Activated T-helper 2 cell treated with anti-CD3 and anti-CD28 coated beads, Interferon-gamma antibody, Interleukin-2, Interleukin-4, amounts not matched to agents 10 μg/mL and 5 μg/mL and 100 μg/mL, durations not matched to agents 14 hours and 24 hours and 36 hours (primary cell): Measurements from ENCODE around the gene RAB15. TPM values are rescaled to one million over a fixed set of nuclear protein-coding genes. Genes with fewer than 3 reads are reported as not detected.

Experiments used
- DNase-seq: peaks from one replicate; pipeline ENCODE4 v3.0.0; 2021; ENCODE audit warnings: low spot score
- H3K27ac Mint-ChIP-seq: one replicate; pipeline ENCODE4 v1.8.0; 2021; ENCODE audit warnings: mixed read lengths
- H3K27me3 Mint-ChIP-seq: one replicate; pipeline ENCODE4 v1.8.0; 2021; ENCODE audit warnings: low read depth, mixed read lengths
- H3K36me3 Mint-ChIP-seq: one replicate; pipeline ENCODE4 v1.8.0; 2021; ENCODE audit warnings: low read depth, mixed read lengths
- H3K4me1 Mint-ChIP-seq: one replicate; pipeline ENCODE4 v1.8.0; 2021; ENCODE audit warnings: low read depth, mixed read lengths
- H3K4me3 Mint-ChIP-seq: one replicate; pipeline ENCODE4 v1.8.0; 2021; ENCODE audit warnings: low read depth, mild to moderate bottlenecking, moderate library complexity, mixed read lengths
- H3K9me3 Mint-ChIP-seq: one replicate; pipeline ENCODE4 v1.8.0; 2021; ENCODE audit warnings: mixed read lengths
- intact Hi-C: fragments of 100-400 bp; cut with micrococcal nuclease; formaldehyde crosslinking; loops from one replicate; pipeline ENCODE4 v1.15.1; 2023
- total RNA-seq: library from RNA; stranded (reverse); gene quantifications from 2 replicates; pipeline ENCODE4 v1.2.3, GENCODE V29; 2022

Gene RAB15
- total RNA-seq, 1 donor from 2014 or later = 4.7 TPM

DNA sequence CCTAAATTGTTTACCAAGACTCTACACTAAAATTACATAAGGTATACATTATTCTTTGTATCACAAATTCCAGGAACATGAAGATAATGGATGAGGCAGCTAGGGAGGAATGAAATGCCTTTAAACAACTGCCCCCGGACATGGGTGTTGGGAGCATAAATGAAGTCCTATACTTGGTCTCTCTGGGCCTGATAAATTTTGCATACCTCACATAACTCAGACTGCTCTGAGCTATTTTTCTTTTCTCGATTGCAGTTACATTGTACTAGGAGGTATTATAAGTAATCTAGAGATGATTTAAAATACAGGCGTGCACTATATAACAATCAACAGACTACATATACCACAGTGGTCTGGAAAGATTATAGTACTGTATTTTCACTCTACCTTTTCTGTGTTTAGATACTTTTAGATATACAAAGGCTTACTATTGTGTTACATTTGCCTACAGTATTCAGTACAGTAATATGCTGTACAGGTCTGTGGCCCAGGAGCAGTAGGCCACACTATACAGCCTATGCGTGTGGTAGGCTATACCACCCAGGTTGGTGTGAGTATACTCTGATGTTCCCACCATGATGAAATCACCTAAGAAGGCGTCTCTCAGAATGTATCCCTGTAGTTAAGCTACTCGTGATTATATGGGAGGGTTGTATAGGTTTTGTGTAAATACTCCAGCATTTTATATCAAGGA is 28.9 kb upstream of the RAB15 start:
- intact Hi-C loops = no loop called here
- peaks cover 8% of the 10 kb centered on the region for H3K36me3 Mint-ChIP-seq
- peaks cover 46% of the 10 kb centered on the region for H3K4me1 Mint-ChIP-seq
- H3K27ac Mint-ChIP-seq = no peak overlapping the region
- H3K9me3 Mint-ChIP-seq = no peaks in the 10 kb centered on the region
- no peaks in the 10 kb centered on the region for H3K27me3 Mint-ChIP-seq
- no peak overlapping the region for H3K4me3 Mint-ChIP-seq
- DNase-seq = no peak

DNA sequence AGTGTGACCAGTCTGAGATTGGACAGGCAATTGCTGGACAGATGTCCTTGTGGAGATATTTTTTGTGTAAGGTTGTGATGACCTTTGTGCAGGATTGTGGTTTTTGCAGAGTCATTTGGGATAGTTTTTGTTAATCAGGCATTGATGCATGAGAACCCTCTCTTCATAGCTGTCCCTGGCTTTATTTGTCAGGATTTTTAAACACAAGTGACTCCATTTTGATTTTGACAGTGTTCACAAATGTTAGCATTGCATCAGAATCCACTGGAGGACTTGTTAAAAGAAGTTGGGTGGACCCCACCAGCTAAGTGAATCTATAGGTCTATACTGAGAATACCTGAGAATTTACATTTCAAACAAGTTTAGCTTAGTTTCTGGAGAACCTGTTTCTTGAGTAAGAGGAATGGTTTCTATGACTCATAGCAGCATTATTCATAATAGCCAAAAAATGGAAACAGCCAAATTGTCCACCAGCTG is 26.4 kb upstream of the RAB15 start:
- H3K9me3 Mint-ChIP-seq = no peaks in the 10 kb centered on the region
- H3K36me3 Mint-ChIP-seq = peaks cover 1% of the 10 kb centered on the region
- peaks cover 37% of the 10 kb centered on the region for H3K4me1 Mint-ChIP-seq
- H3K27ac Mint-ChIP-seq = no peak overlapping the region
- no peak for DNase-seq
- no peaks in the 10 kb centered on the region for H3K27me3 Mint-ChIP-seq
- H3K4me3 Mint-ChIP-seq = no peak overlapping the region
- intact Hi-C loops = no loop called here

DNA sequence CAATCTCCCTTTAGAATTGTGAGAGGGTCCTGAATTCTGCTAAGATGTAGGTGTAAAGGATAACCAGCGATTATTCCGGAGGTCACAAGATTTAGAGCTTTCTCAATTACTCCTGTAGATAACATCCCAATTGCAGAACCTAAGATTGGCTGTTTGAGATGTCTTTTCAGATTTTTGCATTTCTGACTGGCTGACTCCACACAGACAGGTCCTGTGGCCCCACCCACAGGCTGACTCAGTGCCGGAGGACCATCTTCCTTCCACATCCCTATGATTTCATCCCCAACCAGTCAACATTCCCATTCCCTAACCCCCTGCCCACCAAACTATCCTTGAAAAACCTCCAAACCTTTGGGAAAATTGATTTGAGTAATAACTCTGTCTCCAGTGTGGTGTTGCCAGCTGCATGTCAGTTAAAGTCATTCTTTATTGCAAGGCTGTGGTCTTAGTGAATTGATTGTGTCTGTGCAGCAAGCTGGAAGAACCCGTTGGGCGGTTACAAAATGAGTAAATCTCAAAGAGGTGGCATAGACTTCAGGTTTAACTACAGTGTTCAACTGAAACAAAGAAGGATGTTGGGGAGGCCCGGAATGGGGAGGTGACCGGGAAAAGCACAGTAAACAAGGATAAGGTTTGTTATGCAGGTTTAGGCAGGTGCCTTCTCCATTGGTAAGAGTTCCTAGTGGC is 25.1 kb upstream of the RAB15 start:
- Mint-ChIP-seq H3K4me3 (no peak overlapping the region), H3K36me3 (peaks cover 7% of the 10 kb centered on the region), H3K27ac (peak overlapping the region; percentile 53), H3K9me3 (no peaks in the 10 kb centered on the region), H3K4me1 (peaks cover 30% of the 10 kb centered on the region), H3K27me3 (no peaks in the 10 kb centered on the region)
- intact Hi-C loops = no loop called here
- no peak for DNase-seq

DNA sequence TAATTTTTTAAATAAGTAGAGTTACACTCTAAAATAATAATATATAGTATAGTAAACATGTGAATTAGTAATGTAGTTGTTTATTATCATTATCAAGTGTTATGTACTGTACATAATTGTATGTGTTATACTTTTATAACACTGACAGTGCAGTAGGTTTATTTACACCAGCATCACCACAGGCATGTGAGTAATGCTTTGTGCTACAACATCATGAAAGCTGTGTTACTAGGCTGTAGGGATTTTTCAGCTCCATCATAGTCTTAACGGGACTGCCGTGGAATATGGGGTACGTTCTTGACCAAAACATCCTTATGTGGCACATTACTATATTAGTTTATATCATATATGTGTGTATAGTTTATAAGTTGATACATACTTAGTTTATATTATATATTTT is 23.2 kb upstream of the RAB15 start:
- peaks cover 36% of the 10 kb centered on the region for H3K4me1 Mint-ChIP-seq
- H3K27me3 Mint-ChIP-seq = no peaks in the 10 kb centered on the region
- intact Hi-C loops = no loop called here

DNA sequence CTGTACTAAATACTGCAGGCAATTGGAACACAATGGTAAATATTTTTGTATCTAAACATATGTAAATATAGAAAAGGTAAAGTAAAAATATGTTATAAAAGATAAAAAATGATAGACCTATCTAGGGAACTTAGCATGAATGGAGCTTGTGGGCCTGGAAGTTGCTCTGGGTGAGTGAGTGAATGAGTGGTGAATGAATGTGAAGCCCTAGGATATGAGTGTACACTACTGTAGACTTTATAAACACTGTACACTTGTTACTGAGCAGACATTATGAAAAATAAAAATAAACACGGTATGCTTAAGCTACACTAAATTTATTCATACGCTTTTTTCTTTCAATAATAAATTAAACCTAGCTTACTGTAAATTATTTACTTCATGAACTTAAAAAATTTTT is 22.4 kb upstream of the RAB15 start:
- intact Hi-C loops = no loop called here
- H3K4me3 Mint-ChIP-seq = no peak overlapping the region
- H3K9me3 Mint-ChIP-seq = no peaks in the 10 kb centered on the region
- H3K4me1 Mint-ChIP-seq = peaks cover 41% of the 10 kb centered on the region
- H3K36me3 Mint-ChIP-seq = peaks cover 18% of the 10 kb centered on the region
- DNase-seq = no peak
- H3K27me3 Mint-ChIP-seq = no peaks in the 10 kb centered on the region
- H3K27ac Mint-ChIP-seq = no peak overlapping the region

More for the DNA sequence above, 23.2 kb upstream of the RAB15 start:
- no peak overlapping the region for H3K4me3 Mint-ChIP-seq
- peaks cover 12% of the 10 kb centered on the region for H3K36me3 Mint-ChIP-seq
- no peaks in the 10 kb centered on the region for H3K9me3 Mint-ChIP-seq
- no peak for DNase-seq
- no peak overlapping the region for H3K27ac Mint-ChIP-seq

DNA sequence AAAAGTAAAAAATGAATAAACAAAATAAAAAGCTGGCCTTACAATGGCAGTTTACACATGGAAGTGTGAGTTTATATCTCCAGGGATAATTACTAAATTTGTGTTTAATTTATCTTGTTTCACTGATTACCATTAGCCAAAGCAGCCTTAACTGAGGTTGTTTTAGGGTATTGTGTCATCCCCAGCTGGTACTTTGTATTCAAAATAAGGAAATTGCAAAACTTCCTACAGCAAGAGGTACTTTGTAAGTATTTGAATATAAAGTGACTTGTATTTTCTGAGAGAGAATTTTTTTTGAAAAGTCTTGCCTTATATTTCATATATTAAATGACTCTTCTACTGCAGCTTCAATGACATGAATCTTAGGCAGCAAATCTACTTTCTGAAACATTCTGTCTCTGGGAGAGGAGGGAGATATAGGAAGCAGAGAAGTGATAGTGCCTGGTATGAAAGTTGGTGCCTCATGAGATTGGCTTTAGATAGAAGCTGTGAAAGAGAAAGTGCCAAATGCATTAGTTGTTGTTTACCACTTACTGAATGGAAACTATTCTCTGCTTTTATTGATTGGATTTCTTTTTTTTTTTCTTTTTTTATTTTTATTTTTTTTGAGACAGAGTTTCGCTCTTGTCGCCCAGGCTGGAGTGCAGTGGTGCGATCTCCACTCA is 21.3 kb upstream of the RAB15 start:
- no peaks in the 10 kb centered on the region for H3K27me3 Mint-ChIP-seq
- peaks cover 42% of the 10 kb centered on the region for H3K4me1 Mint-ChIP-seq
- H3K36me3 Mint-ChIP-seq = peaks cover 24% of the 10 kb centered on the region
- H3K9me3 Mint-ChIP-seq = no peaks in the 10 kb centered on the region
- no peak overlapping the region for H3K4me3 Mint-ChIP-seq
- intact Hi-C loops = no loop called here
- DNase-seq = no peak
- no peak overlapping the region for H3K27ac Mint-ChIP-seq

DNA sequence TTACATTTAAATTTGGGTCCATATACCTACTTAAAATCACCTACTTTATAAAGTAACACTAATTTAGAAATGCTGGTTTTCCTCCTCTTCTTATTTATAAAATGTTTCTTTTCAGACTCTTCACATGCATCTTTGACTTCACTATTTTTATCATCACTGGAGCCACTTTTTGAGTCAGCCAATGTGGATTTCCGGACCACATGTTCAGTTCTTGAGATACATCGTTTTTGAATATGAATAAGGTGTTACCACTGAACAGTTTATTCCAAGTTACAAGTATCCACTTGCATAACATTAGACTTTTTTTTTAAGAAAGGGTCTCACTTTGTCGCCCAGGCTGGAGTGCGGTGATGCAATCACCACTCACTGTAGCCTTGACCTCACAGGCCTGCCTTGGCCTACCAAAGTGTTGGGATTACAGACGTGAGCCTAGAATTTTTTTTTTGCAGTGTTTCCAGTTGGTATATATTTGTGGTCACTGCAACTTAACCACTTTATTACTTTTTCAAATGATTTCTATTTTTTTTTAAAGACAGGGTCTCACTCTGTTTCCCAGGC is 20.3 kb upstream of the RAB15 start:
- no peaks in the 10 kb centered on the region for H3K9me3 Mint-ChIP-seq
- H3K27me3 Mint-ChIP-seq = no peaks in the 10 kb centered on the region
- H3K27ac Mint-ChIP-seq = no peak overlapping the region
- intact Hi-C loops = no loop called here
- H3K36me3 Mint-ChIP-seq = peaks cover 24% of the 10 kb centered on the region
- H3K4me3 Mint-ChIP-seq = no peak overlapping the region
- no peak for DNase-seq
- H3K4me1 Mint-ChIP-seq = peaks cover 35% of the 10 kb centered on the region

DNA sequence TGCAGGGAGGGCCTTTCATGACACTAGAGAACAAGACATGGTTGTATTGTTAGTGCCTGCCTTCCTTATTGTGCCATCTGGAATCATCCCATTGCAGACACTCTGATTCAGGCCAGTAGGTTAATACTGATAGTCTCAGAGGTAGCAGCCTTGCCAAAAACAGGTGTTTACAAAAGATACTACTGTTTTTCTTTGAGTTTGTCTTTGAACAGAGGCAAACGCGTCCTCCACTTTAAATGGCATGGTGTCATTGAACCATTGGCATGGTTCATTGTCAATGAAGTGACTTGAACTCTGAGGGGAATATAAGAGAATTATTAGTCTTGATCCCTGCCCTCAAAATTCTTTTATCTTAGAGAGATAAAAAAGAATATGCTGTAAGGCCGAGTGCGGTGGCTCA is 18.8 kb upstream of the RAB15 start:
- H3K4me3 Mint-ChIP-seq = no peak overlapping the region
- H3K9me3 Mint-ChIP-seq = no peaks in the 10 kb centered on the region
- no peak overlapping the region for H3K27ac Mint-ChIP-seq
- no peak for DNase-seq
- peaks cover 3% of the 10 kb centered on the region for H3K27me3 Mint-ChIP-seq
- H3K36me3 Mint-ChIP-seq = peaks cover 24% of the 10 kb centered on the region
- peaks cover 34% of the 10 kb centered on the region for H3K4me1 Mint-ChIP-seq
- intact Hi-C loops = no loop called here

DNA sequence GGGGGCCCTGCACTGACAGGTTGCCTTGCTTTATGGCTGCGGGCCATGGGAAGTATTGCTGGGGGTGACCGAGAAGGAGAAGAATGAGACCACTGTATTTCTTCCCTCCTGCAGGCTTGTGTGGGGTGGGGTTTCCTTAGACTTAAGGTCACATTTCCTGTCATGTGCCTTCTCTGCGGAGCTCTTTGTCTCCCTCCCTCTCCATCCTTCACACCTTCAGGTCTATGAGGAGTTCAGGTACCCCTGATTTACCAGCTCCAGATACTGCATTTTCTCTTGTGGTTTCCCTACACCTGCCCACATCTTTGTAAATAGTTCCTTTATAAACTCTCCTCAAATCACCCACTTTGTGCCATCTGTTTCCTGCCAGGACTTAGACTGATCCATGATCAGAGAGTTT is 18.2 kb upstream of the RAB15 start:
- H3K4me3 Mint-ChIP-seq = no peak overlapping the region
- intact Hi-C loops = no loop called here
- H3K27ac Mint-ChIP-seq = peak overlapping the region; percentile 3
- no peaks in the 10 kb centered on the region for H3K9me3 Mint-ChIP-seq
- DNase-seq = no peak
- peaks cover 24% of the 10 kb centered on the region for H3K36me3 Mint-ChIP-seq
- H3K4me1 Mint-ChIP-seq = peaks cover 36% of the 10 kb centered on the region
- peaks cover 5% of the 10 kb centered on the region for H3K27me3 Mint-ChIP-seq

DNA sequence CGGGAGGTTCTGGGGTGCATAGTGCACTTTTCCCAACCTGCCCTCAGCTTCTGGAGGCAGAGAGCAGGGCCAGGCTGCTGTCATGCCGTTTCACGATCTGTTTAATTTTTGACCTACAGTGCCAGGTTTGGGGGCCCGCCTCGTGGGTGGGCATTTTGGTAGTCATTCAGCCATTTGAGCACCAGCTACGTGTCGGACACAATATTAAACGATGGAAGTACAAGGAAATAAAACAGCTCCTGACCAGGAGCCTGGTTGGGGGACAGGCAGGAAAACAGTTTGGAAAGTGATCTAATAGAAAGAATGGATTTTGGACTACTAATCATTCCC is 15.3 kb upstream of the RAB15 start:
- peak overlapping the region; percentile 93 for H3K4me3 Mint-ChIP-seq
- intact Hi-C loops = loop anchor here (1.0 to 5.0 kb wide), 5 partner anchors 15 to 425 kb away; partner anchors contain the start of genes CHURC1, FUT8 and MAX
- H3K27ac Mint-ChIP-seq = peak overlapping the region; percentile 96
- peaks cover 43% of the 10 kb centered on the region for H3K4me1 Mint-ChIP-seq
- no peak for DNase-seq
- peaks cover 16% of the 10 kb centered on the region for H3K27me3 Mint-ChIP-seq
- no peaks in the 10 kb centered on the region for H3K9me3 Mint-ChIP-seq
- H3K36me3 Mint-ChIP-seq = peaks cover 19% of the 10 kb centered on the region

DNA sequence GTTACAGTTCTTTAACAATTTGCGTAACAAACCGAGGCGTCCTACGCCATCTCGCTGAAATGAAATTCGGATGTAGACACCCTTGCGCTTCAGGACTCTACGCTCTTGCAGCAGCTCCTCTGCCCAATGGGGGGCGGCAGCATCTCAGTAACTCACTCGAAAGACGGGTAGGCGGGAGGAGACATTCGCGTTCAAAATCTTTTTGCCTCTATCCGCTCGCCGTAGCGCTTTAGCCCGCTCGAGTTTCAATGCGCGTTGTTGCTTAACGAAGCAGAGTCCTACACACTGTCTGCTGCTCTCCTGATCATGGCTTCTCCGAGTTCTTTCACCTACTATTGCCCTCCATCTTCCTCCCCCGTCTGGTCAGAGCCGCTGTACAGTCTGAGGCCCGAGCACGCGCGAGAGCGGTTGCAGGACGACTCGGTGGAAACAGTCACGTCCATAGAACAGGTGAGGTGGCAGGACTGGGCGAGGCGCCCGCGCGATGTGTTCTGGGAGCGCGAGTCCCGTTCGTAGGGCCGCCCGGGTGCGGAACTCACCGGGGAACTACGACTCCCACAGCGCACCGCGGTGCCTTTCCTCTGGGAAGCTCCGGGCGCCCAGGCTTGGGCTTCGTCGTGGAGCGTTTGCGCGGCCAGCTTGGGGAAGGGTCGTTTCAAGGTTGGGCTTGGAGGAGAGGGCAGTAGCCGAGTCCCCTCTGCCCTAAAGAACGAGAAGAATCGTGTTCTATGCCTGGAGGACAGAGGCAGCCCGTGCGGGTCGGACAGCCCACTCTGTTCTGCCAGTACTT is 14.7 kb upstream of the RAB15 start, which contains the start of gene FNTB:
TSS of gene FNTB (plus strand) at position 248 of the 790 bp plus-strand sequence. CDS start at position 307, 59 bp downstream.
- Mint-ChIP-seq H3K4me3 (peak within 1 kb of the TSS; percentile 93), H3K36me3 (peaks cover 17% of the 10 kb centered on the region), H3K9me3 (no peaks in the 10 kb centered on the region), H3K27ac (peak within 1 kb of the TSS; percentile 96), H3K27me3 (peaks cover 20% of the 10 kb centered on the region), H3K4me1 (peaks cover 43% of the 10 kb centered on the region)
- peak; percentile 90 for DNase-seq
- intact Hi-C loops = loop anchor here (1.0 to 5.0 kb wide), 7 partner anchors 16 to 425 kb away; partner anchors contain the start of genes CHURC1, FUT8 and MAX
